Kidney tubule cell (primary cell): ENCODE measurements around the gene KIF5C.

ENCODE experiments used
- DNase-seq: peaks from one replicate; pipeline ENCODE4 v3.0.0-alpha.2; 2018; ENCODE audit warnings: low spot score

Gene KIF5C

GRCh38 chr2:148888003-148888501 lies 13.0 kb downstream of the KIF5C start:
- DNase-seq: no peak

- no peak for DNase-seq
Measured at GRCh38 chr2:148888986-148889385, 14.0 kb downstream of the KIF5C start.

GRCh38 chr2:148893906-148894305 lies 18.9 kb downstream of the KIF5C start:
- no peak for DNase-seq

DNA sequence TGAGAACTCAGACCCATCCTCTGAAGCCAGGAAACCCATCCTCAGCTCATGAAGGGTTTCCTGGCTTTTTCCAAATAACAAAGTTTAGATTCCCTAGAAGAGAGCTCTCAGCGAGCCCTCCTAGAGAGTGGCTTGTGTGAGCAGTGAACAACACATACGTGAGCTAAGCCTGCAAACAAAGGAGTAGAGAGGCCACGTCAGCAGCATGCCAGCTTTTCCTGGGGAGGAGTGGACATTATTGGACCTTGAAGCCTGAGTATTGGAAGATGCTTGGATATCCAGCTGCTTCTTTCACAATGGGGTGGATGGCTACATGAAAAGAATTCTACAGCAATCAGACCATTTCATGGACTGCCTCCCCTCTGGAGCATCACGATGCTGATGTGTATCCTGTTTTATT lies 21.1 kb downstream of the KIF5C start:
- no peak for DNase-seq

- no peak for DNase-seq
Measured at GRCh38 chr2:148899638-148900318, 24.8 kb downstream of the KIF5C start.

DNA sequence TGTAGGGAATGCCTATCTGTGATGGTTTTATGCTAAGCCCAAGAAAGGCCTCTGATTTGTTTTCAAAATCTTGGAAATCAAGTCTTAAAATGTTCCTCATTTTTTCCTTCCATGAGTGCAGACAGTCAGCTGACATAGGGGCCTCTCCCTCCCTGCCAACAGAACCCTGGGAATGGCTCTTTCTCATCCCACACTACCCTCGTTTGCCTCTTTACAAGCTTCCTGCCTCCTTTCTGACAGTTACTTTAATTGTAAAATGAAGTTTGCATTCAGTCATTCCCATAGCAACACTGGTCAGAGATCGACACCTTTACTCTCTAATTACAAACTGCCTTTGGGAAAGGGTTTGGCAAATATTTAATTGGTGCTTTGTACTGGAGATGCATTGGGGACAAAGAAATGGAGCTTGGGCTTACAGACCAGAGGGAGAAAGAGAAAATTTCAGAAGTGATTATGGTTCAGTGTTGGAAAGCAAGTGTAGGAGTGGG lies 25.4 kb downstream of the KIF5C start:
- DNase-seq: no peak

- DNase-seq: peak; percentile 13
Measured at GRCh38 chr2:148901142-148901541, 26.1 kb downstream of the KIF5C start.

- DNase-seq: no peak
Measured at GRCh38 chr2:148902798-148903197, 27.8 kb downstream of the KIF5C start.

DNA sequence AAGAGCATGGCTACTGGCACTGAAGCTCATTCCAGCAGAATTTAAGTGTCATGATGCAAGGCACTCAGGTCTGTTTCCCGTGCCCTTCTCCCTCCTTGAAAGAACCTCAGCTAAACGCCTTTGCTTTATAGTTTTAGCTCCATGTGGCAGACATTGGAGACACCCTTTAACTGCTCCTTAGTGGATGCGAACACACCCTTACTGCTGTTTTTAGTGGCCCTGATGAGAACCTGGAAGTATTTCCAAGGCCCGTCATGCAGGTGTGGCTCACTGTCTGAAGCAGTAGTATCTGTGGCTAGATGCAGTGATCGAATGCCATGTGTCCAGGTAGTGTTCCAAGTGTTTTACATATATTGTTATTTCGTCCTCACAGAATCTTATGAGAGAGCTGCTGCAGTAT lies 28.3 kb downstream of the KIF5C start:
- no peak for DNase-seq

GRCh38 chr2:148903979-148904378 lies 29.0 kb downstream of the KIF5C start:
- no peak for DNase-seq

GRCh38 chr2:148906124-148906523 lies 31.1 kb downstream of the KIF5C start:
- DNase-seq: peak; percentile 59

GRCh38 chr2:148907085-148907785 lies 32.2 kb downstream of the KIF5C start:
- DNase-seq: no peak

DNA sequence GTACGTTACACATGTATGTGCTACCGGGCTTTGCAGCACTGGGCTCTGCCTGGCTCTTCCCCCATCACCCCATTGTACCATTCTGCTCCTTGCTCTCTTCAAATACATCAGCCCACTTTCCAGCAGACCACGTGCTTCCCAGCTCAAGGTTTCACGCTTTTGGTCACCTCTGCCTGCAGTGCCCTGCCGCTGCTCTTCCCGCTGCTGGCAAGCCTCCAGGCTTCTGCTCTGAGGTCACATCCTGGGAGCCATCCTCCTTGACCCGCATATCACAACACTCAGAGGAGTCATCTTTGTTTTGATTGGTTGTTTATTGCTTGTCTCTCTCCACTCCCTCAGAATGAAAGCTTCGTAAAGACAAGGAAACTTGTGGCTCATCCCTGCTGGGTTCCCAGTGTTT lies 34.1 kb downstream of the KIF5C start:
- peak; percentile 72 for DNase-seq

DNA sequence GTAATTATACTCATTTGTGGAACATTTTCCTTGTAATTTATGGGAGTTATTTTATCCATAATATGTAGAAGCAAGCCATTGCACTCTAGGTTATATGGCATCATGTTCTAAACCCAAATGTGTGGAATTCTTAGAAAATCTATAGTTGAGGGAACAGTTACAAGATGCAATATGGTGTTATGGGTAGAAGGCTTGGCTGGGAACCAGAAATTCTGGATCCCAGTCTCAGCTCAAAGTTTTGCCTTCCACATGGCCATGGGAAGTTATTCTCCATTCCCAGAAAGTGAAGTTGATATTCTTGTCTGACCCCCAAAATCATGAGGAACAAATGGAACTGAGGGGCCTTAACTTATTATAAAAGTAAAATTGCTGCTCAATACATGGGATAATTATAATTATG lies 38.0 kb downstream of the KIF5C start:
- DNase-seq: no peak

DNA sequence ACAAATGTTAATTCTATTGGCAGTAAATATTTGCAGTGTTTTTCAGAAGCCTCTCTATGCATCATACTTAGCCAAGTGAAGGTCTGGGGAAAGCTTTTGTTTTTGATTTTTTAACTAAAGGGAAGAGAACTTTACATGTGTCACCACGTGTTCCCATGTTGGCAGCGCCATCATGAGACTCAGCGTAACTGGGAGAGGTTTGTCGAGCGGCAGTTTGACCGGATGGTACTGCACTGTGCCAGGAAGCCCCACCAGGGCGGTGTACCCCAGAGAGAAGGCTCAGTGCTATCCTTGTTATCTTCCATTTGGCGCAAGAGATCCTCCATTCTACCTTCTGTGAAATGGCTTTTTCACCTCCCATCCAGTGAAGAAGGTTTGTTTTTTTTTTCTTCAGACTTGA lies 38.5 kb downstream of the KIF5C start:
- no peak for DNase-seq

DNA sequence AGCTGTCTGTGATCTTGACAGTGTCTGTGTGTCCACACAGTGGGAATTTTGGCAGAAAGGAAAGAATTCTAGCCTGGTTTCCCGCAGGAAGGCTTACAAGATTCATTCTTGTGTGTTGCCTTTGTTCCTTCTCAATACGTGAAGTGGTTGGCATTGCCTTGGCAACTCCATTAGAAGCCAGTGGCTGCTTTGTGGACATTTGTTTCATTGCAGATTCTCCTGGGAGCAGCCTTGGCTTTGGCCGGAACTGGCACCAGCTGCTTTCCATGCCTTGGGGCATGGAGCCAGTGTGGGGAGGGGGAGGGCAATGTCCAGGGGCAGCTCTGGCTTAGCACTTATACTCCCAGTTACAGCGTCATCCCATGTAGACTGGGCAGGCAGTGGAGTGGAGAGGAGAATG lies 39.4 kb downstream of the KIF5C start:
- DNase-seq: no peak

DNA sequence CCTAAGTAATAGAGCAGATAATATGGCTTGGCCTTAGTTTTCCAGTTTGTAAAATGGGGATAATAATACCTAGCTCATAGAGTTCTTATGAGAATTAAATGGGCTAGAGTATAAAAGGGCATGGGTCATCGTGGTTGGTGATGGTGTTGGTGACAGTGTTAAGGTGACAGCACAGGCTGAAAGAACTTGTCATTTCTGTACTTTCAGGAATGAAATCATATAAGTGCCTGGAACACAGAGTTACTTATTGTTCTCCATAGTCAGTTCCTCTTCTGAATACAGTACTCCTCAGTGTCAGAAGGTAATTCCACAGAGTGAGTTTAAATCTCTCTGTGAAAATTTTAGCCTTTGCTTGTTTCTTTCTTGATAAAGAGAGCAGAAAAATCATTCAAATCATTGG lies 42.4 kb downstream of the KIF5C start:
- no peak for DNase-seq

DNA sequence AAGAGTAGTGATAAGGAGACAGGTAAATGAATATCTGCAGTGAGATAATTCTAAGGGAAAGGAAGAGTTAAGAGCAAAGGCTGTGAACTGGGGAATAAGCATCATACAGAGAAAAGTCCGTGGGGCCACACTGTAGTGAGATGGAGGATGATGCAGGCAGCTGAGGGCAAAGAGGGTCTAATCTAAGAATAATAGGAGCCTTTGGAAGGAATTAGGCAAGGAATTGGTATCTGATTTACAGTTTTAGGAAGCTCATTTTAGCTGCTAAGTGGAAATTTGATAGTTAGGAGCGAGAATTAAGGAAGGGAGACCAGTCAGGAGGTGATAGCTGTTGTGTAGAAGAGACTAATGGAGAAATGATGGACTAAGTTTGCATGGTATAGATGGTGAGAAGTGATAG lies 43.5 kb downstream of the KIF5C start:
- DNase-seq: no peak

GRCh38 chr2:148920559-148920958 lies 45.5 kb downstream of the KIF5C start:
- no peak for DNase-seq

- no peak for DNase-seq
Measured at GRCh38 chr2:148922062-148922461, 47.0 kb downstream of the KIF5C start.

DNA sequence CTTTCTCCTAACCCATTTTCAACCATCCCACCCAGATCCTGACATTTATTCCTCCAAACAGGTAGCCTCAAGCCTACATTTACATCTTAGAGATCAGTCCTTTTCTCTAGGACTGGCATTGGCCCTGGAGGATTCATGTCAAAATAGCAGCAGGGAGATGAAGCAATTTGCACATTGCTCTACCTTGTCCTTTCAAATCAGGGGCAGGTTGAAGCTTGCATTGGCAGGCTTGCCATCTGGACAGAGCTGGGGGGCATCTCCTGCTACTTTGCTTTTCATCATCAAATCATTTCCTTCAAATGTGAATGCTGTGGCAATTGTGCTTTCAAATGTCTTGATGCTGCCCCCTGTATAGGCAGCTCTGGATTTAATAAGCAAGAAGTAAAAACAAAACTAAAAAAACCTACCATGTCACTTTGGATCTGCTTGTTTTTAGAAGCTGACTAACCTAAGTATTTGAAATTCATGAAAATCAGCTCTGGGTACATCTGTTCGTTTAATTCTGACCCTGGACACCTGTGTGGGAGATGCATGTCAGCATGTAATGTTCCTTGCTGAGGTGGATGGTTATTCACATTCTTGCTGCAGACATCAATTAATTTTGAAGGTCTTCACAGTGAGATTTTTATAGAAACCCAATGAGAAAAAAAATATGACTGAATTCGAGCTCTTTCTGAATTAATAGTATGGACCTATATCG lies 47.9 kb downstream of the KIF5C start:
- DNase-seq: no peak

DNA sequence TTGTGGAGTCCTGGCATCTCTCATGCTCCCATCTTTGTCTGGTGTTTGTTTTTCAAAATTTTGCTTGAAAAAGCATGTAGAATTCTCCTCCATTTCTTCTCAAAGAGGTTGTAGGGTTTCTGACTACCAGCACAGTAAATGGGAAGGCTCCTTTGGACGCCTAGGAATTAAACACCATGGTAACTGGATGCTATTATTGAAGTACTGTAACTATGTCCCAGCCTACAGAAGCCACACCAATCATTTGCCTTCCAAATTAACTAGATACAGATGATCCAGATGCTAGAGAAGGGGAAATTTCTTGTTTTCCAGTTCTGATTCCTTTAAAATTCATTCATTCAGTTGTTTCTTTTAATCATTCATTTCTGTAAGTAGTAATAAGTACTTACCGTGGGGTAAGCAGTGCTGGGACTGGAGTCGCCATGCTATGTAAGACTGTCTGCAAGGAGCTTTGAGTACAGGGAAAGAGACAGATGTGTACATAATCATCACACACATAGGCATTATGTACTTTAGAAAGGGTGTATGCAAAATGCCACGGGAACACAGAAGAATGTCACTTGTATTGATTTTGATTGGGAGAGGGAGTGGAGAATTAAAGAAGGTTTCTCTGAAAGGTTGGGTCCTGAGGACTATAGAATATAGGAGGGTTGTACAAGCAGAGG lies 49.6 kb downstream of the KIF5C start:
- no peak for DNase-seq
